Keratinocyte (primary cell): ENCODE measurements around the gene IWS1. TPM values are rescaled to one million over a fixed set of nuclear protein-coding genes. Genes with fewer than 3 reads are reported as not detected.

Experiments used
- DNase-seq: peaks from one replicate; pipeline ENCODE4 v3.0.0-alpha.2; 2011; ENCODE audit warnings: low read depth, missing footprints, low spot score
- FAIRE-seq: peaks from 2 replicates; lab custom pipeline; 2011; peaks lifted over from hg19 to GRCh38; lab: Jason Lieb, UNC
- H2AFZ ChIP-seq: 2 replicates; pipeline ENCODE4 v1.6.0; 2012; ENCODE audit warnings: low read length, control low read depth, inconsistent platforms; ENCODE audit not compliant: control insufficient read depth
- H3K27ac ChIP-seq: 2 replicates; pipeline ENCODE4 v1.5.1; 2011; ENCODE audit warnings: low read length; ENCODE audit not compliant: control insufficient read depth, insufficient read depth
- H3K27me3 ChIP-seq: 3 replicates; pipeline ENCODE4 v1.6.0; 2011; ENCODE audit warnings: low read length; ENCODE audit not compliant: control insufficient read depth, insufficient read depth; ENCODE audit errors: extremely low read depth
- H3K36me3 ChIP-seq, 2 experiments: 2 replicates in 1 of 2; 3 replicates in 1 of 2; pipeline ENCODE4 v1.5.1; 2011; ENCODE audit warnings: low read length in 2 of 2, mild to moderate bottlenecking in 1 of 2; ENCODE audit not compliant: control insufficient read depth in 2 of 2, insufficient read depth in 2 of 2; ENCODE audit errors: extremely low read depth in 1 of 2
- H3K4me1 ChIP-seq: 3 replicates; pipeline ENCODE4 v1.5.1; 2011; ENCODE audit warnings: low read length; ENCODE audit not compliant: control insufficient read depth, insufficient read depth; ENCODE audit errors: extremely low read depth
- H3K4me2 ChIP-seq: 3 replicates; pipeline ENCODE4 v1.6.0; 2011; ENCODE audit warnings: low read depth, low read length; ENCODE audit not compliant: control insufficient read depth, insufficient read depth; ENCODE audit errors: extremely low read depth
- H3K4me3 ChIP-seq, 3 experiments: fragments of 200-600 bp in 1 of 3; sonication (generic) in 1 of 3; 2 replicates in 2 of 3; 3 replicates in 1 of 3; pipeline ENCODE4 v1.5.1; 2011 to 2016; ENCODE audit warnings: low read length in 3 of 3, mild to moderate bottlenecking in 3 of 3, control low read depth in 2 of 3, inconsistent platforms in 1 of 3, low read depth in 1 of 3, mixed read lengths in 1 of 3, mixed run types in 1 of 3, moderate library complexity in 1 of 3; ENCODE audit not compliant: control insufficient read depth in 2 of 3, insufficient read depth in 2 of 3; ENCODE audit errors: extremely low read depth in 1 of 3
- H3K79me2 ChIP-seq: 2 replicates; pipeline ENCODE4 v1.6.0; 2012; ENCODE audit warnings: low read length; ENCODE audit not compliant: control insufficient read depth, insufficient read depth
- H3K9ac ChIP-seq: 3 replicates; pipeline ENCODE4 v1.6.0; 2011; ENCODE audit warnings: low read length; ENCODE audit not compliant: control insufficient read depth, insufficient read depth; ENCODE audit errors: extremely low read depth
- H3K9me1 ChIP-seq: 3 replicates; pipeline ENCODE4 v1.6.0; 2011; ENCODE audit warnings: low read length; ENCODE audit not compliant: control insufficient read depth, insufficient read depth; ENCODE audit errors: extremely low read depth
- H3K9me3 ChIP-seq: 2 replicates; pipeline ENCODE4 v1.5.1; 2012; ENCODE audit warnings: low read depth, low read length; ENCODE audit not compliant: control insufficient read depth
- H4K20me1 ChIP-seq: 3 replicates; pipeline ENCODE4 v1.6.0; 2011; ENCODE audit warnings: low read length; ENCODE audit not compliant: control insufficient read depth, insufficient read depth; ENCODE audit errors: extremely low read depth
- CTCF ChIP-seq, 3 experiments: IDR thresholded peaks in 1 of 3; conservative IDR thresholded peaks in 1 of 3; optimal IDR thresholded peaks in 1 of 3; 2 replicates in 2 of 3; 3 replicates in 1 of 3; pipeline versions ENCODE3 to v1.5.1; 2011; ENCODE audit warnings: low read length in 3 of 3, mild to moderate bottlenecking in 3 of 3, moderate library complexity in 2 of 3, control low read depth in 1 of 3, inconsistent platforms in 1 of 3; ENCODE audit not compliant: insufficient read depth in 2 of 3; ENCODE audit errors: extremely low read depth in 1 of 3
- EZH2 ChIP-seq: IDR thresholded peaks from one replicate; pipeline ENCODE4 v1.6.1; 2012; ENCODE audit warnings: inconsistent platforms, mild to moderate bottlenecking, low read length, moderate library complexity
- dilution Hi-C: fragments of 300-500 bp; cut with MboI; formaldehyde crosslinking; loops from one replicate; pipeline ENCODE4 v1.7.0; 2020; ENCODE audit warnings: low sequenced_read_pairs; ENCODE audit not compliant: extremely low pct_ligation_motif_present
- polyA plus RNA-seq, 5 experiments: library from polyadenylated mRNA; depleted of rRNA in 3 of 5; stranded (reverse) in 3 of 5; stranded (forward) in 1 of 5; unstranded in 1 of 5; fragments of >200 nt; gene quantifications; 1 replicate in 1 of 5; 2 replicates in 3 of 5; 3 replicates in 1 of 5; pipeline versions ENCODE4 v1.2.1 to v1.2.3, GENCODE V29; 2011 to 2012; ENCODE audit warnings: missing spikeins in 2 of 5, low read depth in 1 of 5, low replicate concordance in 1 of 5

IWS1 gene
- polyA plus RNA-seq, 1 donor (not counting 4 experiments of a cell fraction or from before 2014, with no cell fraction given) = 52.0 TPM

DNA sequence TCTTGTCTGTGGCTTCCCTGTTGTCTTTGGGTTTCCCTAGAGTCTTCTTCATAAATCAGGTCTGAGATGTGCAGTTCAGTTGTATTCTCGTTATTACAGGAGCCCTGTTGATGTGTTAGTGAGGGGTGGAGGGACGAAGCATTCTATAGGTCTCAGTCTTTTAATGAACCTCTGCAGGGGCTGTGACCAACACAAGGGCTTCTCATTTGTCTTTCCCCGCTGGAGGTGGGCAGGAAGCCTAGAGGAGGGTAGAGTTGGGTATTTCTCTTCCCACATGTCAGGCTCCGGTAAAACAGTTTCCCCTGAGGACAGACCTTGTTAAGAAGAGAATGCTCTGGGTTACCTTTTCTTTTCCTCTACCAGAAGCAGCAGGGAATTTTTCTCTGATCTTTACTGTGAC lies 76.9 kb downstream of the IWS1 start:
- Histone ChIP-seq H3K9ac (no peak overlapping the region), H3K4me1 (no peaks in the 10 kb centered on the region), H3K79me2 (no peaks in the 10 kb centered on the region), H3K27me3 (no peaks in the 10 kb centered on the region), H3K9me1 (no peaks in the 10 kb centered on the region), H2AFZ (no peak overlapping the region), H3K9me3 (no peaks in the 10 kb centered on the region), H3K4me2 (no peak overlapping the region), H4K20me1 (no peaks in the 10 kb centered on the region), H3K4me3 (no peak overlapping the region), H3K36me3 (no peaks in the 10 kb centered on the region), H3K27ac (no peak overlapping the region)
- DNase-seq (no peak), FAIRE-seq (no peak)
- dilution Hi-C loops = no loop called here
- TF ChIP-seq CTCF (optimal IDR thresholded peaks at IDR 0.05 in 1 of 3, IDR thresholded peaks at IDR 0.05 in 1 of 3, conservative IDR thresholded peaks at IDR 0.05 in 1 of 3; ENCODE audit: extremely low read depth in 1 of 3, insufficient read depth in 2 of 3, low read length in 3 of 3) = no peak
- TF ChIP-seq EZH2 = no peak

GRCh38 chr2:127448526-127448925 lies 77.8 kb downstream of the IWS1 start:
- no peaks in the 10 kb centered on the region for H3K79me2 ChIP-seq
- TF ChIP-seq CTCF (optimal IDR thresholded peaks at IDR 0.05 in 1 of 3, IDR thresholded peaks at IDR 0.05 in 1 of 3, conservative IDR thresholded peaks at IDR 0.05 in 1 of 3; ENCODE audit: extremely low read depth in 1 of 3, insufficient read depth in 2 of 3, low read length in 3 of 3) = no peak
- no peak for TF ChIP-seq EZH2
- H3K4me2 ChIP-seq = no peak overlapping the region
- H3K36me3 ChIP-seq = no peaks in the 10 kb centered on the region
- DNase-seq (no peak), FAIRE-seq (no peak)
- H2AFZ ChIP-seq = no peak overlapping the region
- H3K27ac ChIP-seq = no peak overlapping the region
- H3K4me1 ChIP-seq = no peaks in the 10 kb centered on the region
- no peaks in the 10 kb centered on the region for H4K20me1 ChIP-seq
- dilution Hi-C loops = no loop called here
- H3K9me1 ChIP-seq = no peaks in the 10 kb centered on the region
- H3K27me3 ChIP-seq = no peaks in the 10 kb centered on the region
- H3K9ac ChIP-seq = no peak overlapping the region
- no peak overlapping the region for H3K4me3 ChIP-seq
- H3K9me3 ChIP-seq = no peaks in the 10 kb centered on the region
